Stimulated activated CD8-positive, alpha-beta memory T cell treated with anti-CD3 and anti-CD28 coated beads, Interleukin-2, amount 100 ng/mL, for 1 hour (primary cell): ENCODE data around the gene FAM8A1.
"Not testable (repeated sequence)": the region's sequence is repeated elsewhere in the genome, so short reads cannot be mapped to it uniquely, and the experiment has no call there.

Experiments used
- DNase-seq, 2 donors: peaks; one replicate each; pipeline ENCODE4 v3.0.0-alpha.2; 2020; ENCODE audit warnings: low read depth in 2 of 2

Gene FAM8A1

GRCh38 chr6:17599877-17600526 lies at the start of gene FAM8A1:
FAM8A1 (plus strand) TSS chr6:17600302; CDS start chr6:17600410, 108 bp downstream.
- DNase-seq = peak; percentile 91 to 94

GRCh38 chr6:17551383-17551958 lies 48.6 kb upstream of the FAM8A1 start:
- DNase-seq = no peak

- no peak for DNase-seq
Measured at GRCh38 chr6:17552861-17553260, 47.2 kb upstream of the FAM8A1 start.

GRCh38 chr6:17556014-17556413 lies 44.1 kb upstream of the FAM8A1 start:
- DNase-seq = no peak

GRCh38 chr6:17562636-17563035 lies 37.5 kb upstream of the FAM8A1 start:
- DNase-seq = no peak

- DNase-seq = no peak
Measured at GRCh38 chr6:17565399-17565798, 34.7 kb upstream of the FAM8A1 start.

GRCh38 chr6:17574866-17575560 lies 25.1 kb upstream of the FAM8A1 start:
- no peak for DNase-seq

GRCh38 chr6:17577059-17577458 lies 23.0 kb upstream of the FAM8A1 start:
- DNase-seq = no peak

- DNase-seq = no peak
Measured at GRCh38 chr6:17580518-17581048, 19.5 kb upstream of the FAM8A1 start.

- not testable (repeated sequence) for DNase-seq
Measured at GRCh38 chr6:17581282-17581681, 18.8 kb upstream of the FAM8A1 start.

- DNase-seq = no peak
Measured at GRCh38 chr6:17583811-17584210, 16.3 kb upstream of the FAM8A1 start.

- no peak for DNase-seq
Measured at GRCh38 chr6:17584241-17584803, 15.8 kb upstream of the FAM8A1 start.

- DNase-seq = no peak
Measured at GRCh38 chr6:17585766-17586490, 14.2 kb upstream of the FAM8A1 start.

GRCh38 chr6:17586623-17587022 lies 13.5 kb upstream of the FAM8A1 start:
- not testable (repeated sequence) for DNase-seq

GRCh38 chr6:17588011-17588410 lies 12.1 kb upstream of the FAM8A1 start:
- DNase-seq = no peak

- DNase-seq = no peak
Measured at GRCh38 chr6:17589406-17590096, 10.6 kb upstream of the FAM8A1 start.

- DNase-seq = no peak
Measured at GRCh38 chr6:17591287-17591686, 8.8 kb upstream of the FAM8A1 start.

- no peak for DNase-seq
Measured at GRCh38 chr6:17593246-17593645, 6.9 kb upstream of the FAM8A1 start.

GRCh38 chr6:17596085-17596484 lies 4.0 kb upstream of the FAM8A1 start:
- no peak for DNase-seq

GRCh38 chr6:17600527-17601385 lies 654 bp downstream of the FAM8A1 start:
- DNase-seq = peak in 1 of 2 donors; percentile 17
